ENCODE data around the gene ZNF343.

DNA sequence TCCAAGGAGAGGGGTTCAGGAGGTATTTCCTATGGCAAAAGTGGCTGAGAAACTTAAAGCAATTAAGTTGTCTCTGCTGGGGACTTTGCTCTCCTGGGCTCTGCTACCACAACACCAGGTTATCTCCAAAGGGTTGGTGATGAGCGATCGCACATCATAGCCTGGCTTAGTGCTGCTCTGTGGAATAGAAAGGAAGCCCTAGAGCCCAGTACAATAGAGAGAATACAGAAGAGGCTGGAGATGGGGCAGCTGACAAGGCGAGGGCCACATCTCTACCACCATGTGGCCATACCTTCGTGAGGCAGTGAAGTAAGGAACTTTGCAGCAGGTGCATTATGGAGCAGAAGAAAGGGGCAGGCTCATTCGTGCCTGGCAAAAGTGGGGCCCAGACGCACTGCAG lies 19.0 kb upstream of the ZNF343 start:
- no peak for TF ChIP-seq EP300 (IDR thresholded peaks at IDR 0.05)
- TF ChIP-seq, protein P1, sequence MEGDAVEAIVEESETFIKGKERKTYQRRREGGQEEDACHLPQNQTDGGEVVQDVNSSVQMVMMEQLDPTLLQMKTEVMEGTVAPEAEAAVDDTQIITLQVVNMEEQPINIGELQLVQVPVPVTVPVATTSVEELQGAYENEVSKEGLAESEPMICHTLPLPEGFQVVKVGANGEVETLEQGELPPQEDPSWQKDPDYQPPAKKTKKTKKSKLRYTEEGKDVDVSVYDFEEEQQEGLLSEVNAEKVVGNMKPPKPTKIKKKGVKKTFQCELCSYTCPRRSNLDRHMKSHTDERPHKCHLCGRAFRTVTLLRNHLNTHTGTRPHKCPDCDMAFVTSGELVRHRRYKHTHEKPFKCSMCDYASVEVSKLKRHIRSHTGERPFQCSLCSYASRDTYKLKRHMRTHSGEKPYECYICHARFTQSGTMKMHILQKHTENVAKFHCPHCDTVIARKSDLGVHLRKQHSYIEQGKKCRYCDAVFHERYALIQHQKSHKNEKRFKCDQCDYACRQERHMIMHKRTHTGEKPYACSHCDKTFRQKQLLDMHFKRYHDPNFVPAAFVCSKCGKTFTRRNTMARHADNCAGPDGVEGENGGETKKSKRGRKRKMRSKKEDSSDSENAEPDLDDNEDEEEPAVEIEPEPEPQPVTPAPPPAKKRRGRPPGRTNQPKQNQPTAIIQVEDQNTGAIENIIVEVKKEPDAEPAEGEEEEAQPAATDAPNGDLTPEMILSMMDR (IDR thresholded peaks at IDR 0.05): no peak

Data from tibial nerve (tissue), 4 donors.